Stimulated activated naive B cell treated with anti-CD40 and anti-IgM and Interleukin-4, amounts not matched to agents 10 μg/mL and 1 μg/mL and 100 μg/mL, for 72 hours (primary cell): ENCODE results near the gene SCAMP2.

ENCODE experiments used
- ATAC-seq, 2 donors: fragments of 150-1000 bp; cut with Tn5 transposase; replicated peaks; 2 replicates each; pipeline ENCODE4 v1.10.0; 2021; ENCODE audit warnings: moderate library complexity in 1 of 2
- DNase-seq: peaks from one replicate; pipeline ENCODE4 v3.0.0; 2021
- H3K27ac Mint-ChIP-seq: one replicate; pipeline ENCODE4 v1.8.0; 2022; ENCODE audit warnings: mild to moderate bottlenecking, mixed read lengths
- H3K27me3 Mint-ChIP-seq, 2 donors: one replicate each; pipeline ENCODE4 v1.8.0; 2022; ENCODE audit warnings: mixed read lengths in 2 of 2
- H3K36me3 Mint-ChIP-seq, 2 donors: one replicate each; pipeline ENCODE4 v1.8.0; 2022; ENCODE audit warnings: mixed read lengths in 2 of 2, mild to moderate bottlenecking in 1 of 2
- H3K4me1 Mint-ChIP-seq, 2 donors: one replicate each; pipeline ENCODE4 v1.8.0; 2022; ENCODE audit warnings: mixed read lengths in 2 of 2, mild to moderate bottlenecking in 1 of 2
- H3K4me3 Mint-ChIP-seq, 2 donors: one replicate each; pipeline ENCODE4 v1.8.0; 2022; ENCODE audit warnings: mild to moderate bottlenecking in 2 of 2, mixed read lengths in 2 of 2, moderate library complexity in 1 of 2
- H3K9me3 Mint-ChIP-seq, 2 donors: one replicate each; pipeline ENCODE4 v1.8.0; 2022; ENCODE audit warnings: mixed read lengths in 2 of 2, mild to moderate bottlenecking in 1 of 2

The SCAMP2 gene

GRCh38 chr15:74863239-74864056 is 9.7 kb downstream of the SCAMP2 start:
- Mint-ChIP-seq H3K4me3 (no peak overlapping the region), H3K4me1 (peaks cover 39 to 63% of the 10 kb centered on the region in 2 donors), H3K36me3 (peaks cover 32 to 45% of the 10 kb centered on the region in 2 donors), H3K27ac (no peak overlapping the region), H3K9me3 (no peaks in the 10 kb centered on the region), H3K27me3 (no peaks in the 10 kb centered on the region)
- ATAC-seq (no peak), DNase-seq (no peak)

DNA sequence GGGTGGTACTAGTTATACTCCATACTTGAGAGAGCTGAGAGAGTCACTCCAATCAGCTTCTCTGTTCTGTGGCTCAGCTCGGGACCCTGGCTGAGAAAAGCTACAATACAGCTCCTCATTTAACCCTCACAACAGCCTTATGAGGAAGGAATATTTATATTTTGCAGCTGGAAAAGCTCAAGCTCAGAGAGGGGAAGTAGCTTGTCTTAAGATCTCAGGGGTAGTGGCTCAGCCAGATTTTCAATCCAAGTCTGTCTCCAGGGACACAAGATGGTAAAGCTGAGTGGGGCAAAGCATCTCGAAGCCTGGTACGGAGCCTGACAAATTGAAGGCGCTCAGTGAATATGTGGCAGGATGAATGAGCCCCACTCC is 14.8 kb downstream of the SCAMP2 start:
- Mint-ChIP-seq H3K4me3 (peak overlapping the region; percentile 50 to 66), H3K4me1 (peaks cover 34 to 47% of the 10 kb centered on the region in 2 donors), H3K36me3 (peaks cover 17 to 18% of the 10 kb centered on the region in 2 donors), H3K27ac (peak overlapping the region; percentile 94), H3K9me3 (no peaks in the 10 kb centered on the region), H3K27me3 (no peaks in the 10 kb centered on the region)
- no peak for DNase-seq
- no peak for ATAC-seq

GRCh38 chr15:74857671-74858368 is 15.3 kb downstream of the SCAMP2 start:
- ATAC-seq (peak; percentile 79 to 85), DNase-seq (peak; percentile 47)
- Mint-ChIP-seq H3K27ac (peak overlapping the region; percentile 94), H3K4me1 (peaks cover 35 to 52% of the 10 kb centered on the region in 2 donors), H3K9me3 (no peaks in the 10 kb centered on the region), H3K36me3 (peaks cover 20 to 23% of the 10 kb centered on the region in 2 donors), H3K27me3 (no peaks in the 10 kb centered on the region), H3K4me3 (peak overlapping the region; percentile 50 to 66)

- H3K4me1 Mint-ChIP-seq = peaks cover 35 to 53% of the 10 kb centered on the region in 2 donors
- ATAC-seq (peak; percentile 85 to 87), DNase-seq (peak; percentile 57)
- no peaks in the 10 kb centered on the region for H3K27me3 Mint-ChIP-seq
- peak overlapping the region; percentile 14 to 66 for H3K4me3 Mint-ChIP-seq
- H3K9me3 Mint-ChIP-seq = no peaks in the 10 kb centered on the region
- H3K27ac Mint-ChIP-seq = peak overlapping the region; percentile 94
- H3K36me3 Mint-ChIP-seq = peaks cover 22 to 27% of the 10 kb centered on the region in 2 donors
Measured at GRCh38 chr15:74857082-74857655, 16.0 kb downstream of the SCAMP2 start.

DNA sequence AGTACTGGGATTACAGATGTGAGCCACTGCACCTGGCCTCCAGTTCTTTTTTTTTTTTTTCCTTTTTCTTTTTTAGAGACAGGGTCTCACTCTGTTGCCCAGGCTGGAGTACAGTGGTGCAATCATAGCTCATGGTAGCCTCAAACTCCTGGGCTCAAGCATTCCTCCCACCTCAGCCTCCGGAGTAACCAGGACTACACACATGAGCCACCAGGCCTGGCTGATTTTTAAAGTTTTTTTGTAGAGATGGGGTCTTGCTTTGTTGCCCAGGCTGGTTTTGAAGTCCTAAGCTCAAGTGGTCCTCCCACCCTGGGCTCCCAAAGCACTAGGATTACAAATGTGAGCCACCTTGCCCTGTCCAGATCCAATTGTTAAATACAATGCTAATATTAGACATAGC is 16.6 kb downstream of the SCAMP2 start:
- DNase-seq = no peak
- no peak overlapping the region for H3K4me3 Mint-ChIP-seq
- H3K27ac Mint-ChIP-seq = peak overlapping the region; percentile 94
- H3K27me3 Mint-ChIP-seq = no peaks in the 10 kb centered on the region
- H3K4me1 Mint-ChIP-seq = peaks cover 35 to 53% of the 10 kb centered on the region in 2 donors
- ATAC-seq = no peak
- H3K36me3 Mint-ChIP-seq = peaks cover 26 to 31% of the 10 kb centered on the region in 2 donors
- no peaks in the 10 kb centered on the region for H3K9me3 Mint-ChIP-seq

- DNase-seq (no peak), ATAC-seq (no peak)
- peaks cover 38 to 53% of the 10 kb centered on the region in 2 donors for H3K4me1 Mint-ChIP-seq
- H3K36me3 Mint-ChIP-seq = peaks cover 31 to 37% of the 10 kb centered on the region in 2 donors
- peak overlapping the region; percentile 90 for H3K27ac Mint-ChIP-seq
- H3K27me3 Mint-ChIP-seq = no peaks in the 10 kb centered on the region
- peak overlapping the region in 1 of 2 donors; percentile 39 for H3K4me3 Mint-ChIP-seq
- no peaks in the 10 kb centered on the region for H3K9me3 Mint-ChIP-seq
Measured at GRCh38 chr15:74855857-74856256, 17.3 kb downstream of the SCAMP2 start.

DNA sequence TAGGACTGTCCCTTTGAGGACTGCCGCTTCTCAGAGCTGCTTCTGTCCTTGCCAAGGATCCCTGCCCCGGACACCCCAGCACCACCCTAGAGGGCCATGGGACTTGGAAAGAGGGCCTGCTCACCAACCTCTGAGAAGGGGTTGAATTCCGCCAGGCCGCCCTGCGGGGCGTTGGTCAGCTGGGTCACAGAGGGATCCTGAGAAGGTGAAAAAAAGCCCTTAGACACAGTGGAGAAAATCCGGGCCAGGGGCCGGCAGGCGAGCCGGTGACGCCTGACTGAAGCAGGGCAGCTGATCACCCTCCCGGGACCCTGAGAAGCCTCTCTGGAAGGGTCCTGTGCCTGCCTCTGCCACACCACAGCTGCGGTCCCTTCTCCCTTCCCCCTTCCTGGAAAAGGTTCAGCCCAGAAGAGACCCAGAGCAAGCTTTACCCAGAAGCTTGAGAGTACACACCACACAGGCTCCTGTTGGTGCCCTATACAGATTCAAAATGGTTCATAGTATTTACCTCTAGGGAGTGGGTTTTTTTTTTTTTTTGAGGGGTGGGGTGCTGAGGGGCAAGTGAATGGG is 18.6 kb downstream of the SCAMP2 start:
- H3K4me3 Mint-ChIP-seq = no peak overlapping the region
- no peaks in the 10 kb centered on the region for H3K27me3 Mint-ChIP-seq
- H3K36me3 Mint-ChIP-seq = peaks cover 34 to 41% of the 10 kb centered on the region in 2 donors
- no peak for ATAC-seq
- no peaks in the 10 kb centered on the region for H3K9me3 Mint-ChIP-seq
- DNase-seq = no peak
- peaks cover 40 to 53% of the 10 kb centered on the region in 2 donors for H3K4me1 Mint-ChIP-seq
- peak overlapping the region; percentile 37 for H3K27ac Mint-ChIP-seq

- Mint-ChIP-seq H3K27me3 (no peaks in the 10 kb centered on the region), H3K4me1 (peaks cover 31 to 44% of the 10 kb centered on the region in 2 donors), H3K36me3 (peaks cover 49 to 54% of the 10 kb centered on the region in 2 donors), H3K9me3 (no peaks in the 10 kb centered on the region), H3K4me3 (no peak overlapping the region), H3K27ac (peak overlapping the region; percentile 56)
- ATAC-seq = no peak
- DNase-seq = no peak
Measured at GRCh38 chr15:74851960-74852359, 21.2 kb downstream of the SCAMP2 start.

DNA sequence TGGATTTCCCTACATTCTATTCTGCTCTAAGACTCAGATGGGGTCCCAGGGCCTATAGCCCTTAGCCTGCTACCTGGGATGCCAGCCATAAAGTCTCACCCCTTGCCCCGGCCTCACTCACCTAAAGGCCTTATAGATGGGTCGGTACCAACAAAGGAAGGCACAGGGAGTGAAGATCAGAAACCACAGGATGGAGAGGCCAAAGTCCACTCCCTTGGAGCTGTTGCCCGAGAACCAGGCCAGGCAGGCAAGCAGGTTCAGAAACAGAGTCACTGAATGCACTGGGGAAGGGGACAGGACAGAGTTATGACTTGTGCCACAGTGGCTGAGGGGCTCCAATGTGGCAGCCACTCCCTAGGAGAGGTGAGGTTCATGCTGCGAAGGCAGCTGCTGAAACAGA is 22.8 kb downstream of the SCAMP2 start:
- Mint-ChIP-seq H3K36me3 (peaks cover 49 to 54% of the 10 kb centered on the region in 2 donors), H3K4me1 (peaks cover 30 to 37% of the 10 kb centered on the region in 2 donors), H3K4me3 (no peak overlapping the region), H3K9me3 (no peaks in the 10 kb centered on the region), H3K27ac (no peak overlapping the region), H3K27me3 (no peaks in the 10 kb centered on the region)
- ATAC-seq (no peak), DNase-seq (no peak)

DNA sequence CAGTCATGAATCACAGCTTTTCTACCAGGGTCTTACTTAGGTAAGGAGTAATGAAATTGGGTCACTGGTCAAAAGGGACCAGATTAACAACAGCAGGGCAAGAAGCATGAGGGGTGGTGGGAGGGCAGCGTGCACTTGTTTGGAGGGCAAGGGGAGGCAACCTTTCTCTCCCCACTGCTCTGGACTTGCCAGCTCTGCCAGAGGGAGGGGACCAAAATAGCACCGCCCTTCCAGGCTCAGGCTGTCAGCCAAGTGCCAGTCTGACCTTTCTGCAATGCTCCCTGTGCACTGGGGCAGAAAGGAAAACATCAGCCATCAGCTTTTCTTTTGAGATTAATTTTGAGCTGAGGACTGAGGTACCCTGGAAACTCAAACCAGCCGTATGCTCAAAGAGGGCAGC is 25.7 kb downstream of the SCAMP2 start:
- Mint-ChIP-seq H3K27ac (peak overlapping the region; percentile 66), H3K9me3 (no peaks in the 10 kb centered on the region), H3K36me3 (peaks cover 50 to 53% of the 10 kb centered on the region in 2 donors), H3K4me1 (peaks cover 36 to 55% of the 10 kb centered on the region in 2 donors), H3K4me3 (peak overlapping the region in 1 of 2 donors; percentile 52), H3K27me3 (no peaks in the 10 kb centered on the region)
- no peak for ATAC-seq
- no peak for DNase-seq

DNA sequence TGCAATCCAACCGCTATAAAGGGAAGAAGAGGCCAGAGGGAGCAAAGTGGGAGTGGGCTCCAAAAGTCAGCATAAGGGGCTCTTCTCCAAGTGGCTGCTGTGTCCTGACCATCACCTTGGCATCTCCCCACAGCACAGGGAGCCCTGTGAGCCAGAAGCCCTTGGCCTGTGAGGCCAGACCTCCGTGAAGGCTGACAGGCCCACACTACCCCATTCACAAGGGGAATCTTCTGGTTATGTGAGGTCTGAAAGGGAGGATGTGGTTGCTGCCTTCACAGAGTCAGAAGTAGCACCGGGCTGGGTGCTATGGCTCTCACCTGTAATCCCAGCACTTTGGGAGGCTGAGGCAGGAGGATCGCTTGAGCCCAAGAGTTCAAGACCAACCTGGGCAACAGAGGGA is 27.6 kb downstream of the SCAMP2 start:
- H3K9me3 Mint-ChIP-seq = no peaks in the 10 kb centered on the region
- no peak for ATAC-seq
- no peaks in the 10 kb centered on the region for H3K27me3 Mint-ChIP-seq
- H3K4me3 Mint-ChIP-seq = no peak overlapping the region
- peaks cover 45 to 53% of the 10 kb centered on the region in 2 donors for H3K36me3 Mint-ChIP-seq
- peaks cover 43 to 73% of the 10 kb centered on the region in 2 donors for H3K4me1 Mint-ChIP-seq
- no peak for DNase-seq
- H3K27ac Mint-ChIP-seq = peak overlapping the region; percentile 63

GRCh38 chr15:74845208-74845568 is 28.0 kb downstream of the SCAMP2 start:
- Mint-ChIP-seq H3K27ac (peak overlapping the region; percentile 73), H3K27me3 (no peaks in the 10 kb centered on the region), H3K4me1 (peaks cover 44 to 77% of the 10 kb centered on the region in 2 donors), H3K9me3 (no peaks in the 10 kb centered on the region), H3K4me3 (no peak overlapping the region), H3K36me3 (peaks cover 45 to 53% of the 10 kb centered on the region in 2 donors)
- ATAC-seq = no peak
- no peak for DNase-seq

DNA sequence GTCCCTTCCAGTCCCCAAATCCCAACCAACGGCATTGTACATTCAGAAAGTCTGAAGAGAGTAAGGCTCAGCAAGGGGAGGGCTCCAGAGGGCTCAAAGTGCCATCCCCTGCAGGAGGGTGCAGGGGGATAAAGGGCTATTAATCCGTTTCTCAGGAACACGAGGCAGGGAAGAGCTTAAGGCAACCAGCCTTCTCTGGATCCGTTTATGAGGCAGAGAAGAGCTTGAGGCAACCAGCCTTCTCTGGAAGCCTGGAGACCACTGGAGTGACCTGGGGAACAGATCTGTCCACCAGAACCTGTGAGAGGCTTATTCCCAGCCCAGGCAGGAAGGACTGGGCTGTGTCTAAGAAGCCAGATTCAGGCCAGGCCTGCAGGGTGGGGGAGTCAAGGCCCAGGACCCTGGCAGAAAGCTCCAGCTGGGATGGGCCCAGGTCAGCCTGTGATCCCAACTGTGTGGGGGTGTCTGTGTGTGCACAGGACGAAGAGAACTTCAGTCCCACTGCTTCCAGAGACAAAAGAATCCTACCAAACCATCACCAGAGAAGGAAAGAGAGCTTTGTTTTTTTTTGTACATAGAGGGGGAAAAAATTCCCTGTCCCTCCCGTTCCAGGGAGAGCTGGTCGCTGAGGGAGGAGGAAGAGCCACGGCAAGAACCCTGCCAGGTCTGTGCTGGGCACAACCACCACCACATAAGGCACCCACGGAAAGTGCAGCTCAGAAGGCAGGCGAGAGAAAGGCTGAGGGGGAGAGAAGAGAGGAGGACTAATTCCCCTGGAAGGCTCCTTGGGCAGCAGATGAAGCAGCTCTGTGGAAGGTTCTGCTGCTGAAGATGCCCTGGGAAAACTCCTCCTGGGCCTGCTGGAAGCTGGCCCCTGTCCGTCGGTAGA is 28.6 kb downstream of the SCAMP2 start:
- Mint-ChIP-seq H3K27me3 (no peaks in the 10 kb centered on the region), H3K4me3 (no peak overlapping the region), H3K27ac (peak overlapping the region; percentile 73), H3K36me3 (peaks cover 45 to 49% of the 10 kb centered on the region in 2 donors), H3K4me1 (peaks cover 44 to 74% of the 10 kb centered on the region in 2 donors), H3K9me3 (no peaks in the 10 kb centered on the region)
- ATAC-seq (no peak), DNase-seq (no peak)
